IPS DF 6.9 (cell line): ENCODE data around the gene NPM3.
A peak's percentile ranks its signal among the peaks of the same experiment; 100 is the strongest.

Source experiments
- DNase-seq: peaks from one replicate; pipeline ENCODE4 v3.0.0-alpha.2; 2013; ENCODE audit warnings: low read depth, low spot score
- H3K27ac ChIP-seq: one replicate; pipeline ENCODE4 v1.5.1; 2013; ENCODE audit warnings: low read length, control low read depth
- H3K27me3 ChIP-seq: 2 replicates; pipeline ENCODE4 v1.6.1; 2013; ENCODE audit warnings: mild to moderate bottlenecking, low read length; ENCODE audit not compliant: control insufficient read depth, insufficient read depth
- H3K36me3 ChIP-seq: 2 replicates; pipeline ENCODE4 v1.6.1; 2013; ENCODE audit warnings: low read length; ENCODE audit not compliant: control insufficient read depth, insufficient read depth
- H3K4me1 ChIP-seq: 2 replicates; pipeline ENCODE4 v1.6.1; 2013; ENCODE audit warnings: low read length; ENCODE audit not compliant: control insufficient read depth, insufficient read depth
- H3K4me3 ChIP-seq: 2 replicates; pipeline ENCODE4 v1.5.1; 2013; ENCODE audit warnings: mild to moderate bottlenecking, low read length
- H3K9me3 ChIP-seq: 2 replicates; pipeline ENCODE4 v1.6.1; 2013; ENCODE audit warnings: low read length, inconsistent platforms; ENCODE audit not compliant: control insufficient read depth, insufficient read depth
- WGBS: extraction: QIAGEN DNeasy Blood & Tissue Kit; methylation state at CpG from one replicate; pipeline ENCODE4 v1.1.7; 2013; ENCODE audit warnings: mixed read lengths, missing lambda C conversion rate; ENCODE audit not compliant: insufficient read length, insufficient coverage; 5-methylcytosine and 5-hydroxymethylcytosine counted together

NPM3 gene, protein sequence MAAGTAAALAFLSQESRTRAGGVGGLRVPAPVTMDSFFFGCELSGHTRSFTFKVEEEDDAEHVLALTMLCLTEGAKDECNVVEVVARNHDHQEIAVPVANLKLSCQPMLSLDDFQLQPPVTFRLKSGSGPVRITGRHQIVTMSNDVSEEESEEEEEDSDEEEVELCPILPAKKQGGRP

GRCh38 chr10:101782811-101783735 is at the start of gene NPM3:
Gene NPM3 (minus strand): TSS chr10:101783446. CDS start chr10:101783390, 56 bp downstream.
- Histone ChIP-seq H3K36me3 (peaks cover 8% of the 10 kb centered on the region; the same call in 1 of the 2 replicates), H3K9me3 (no peaks in the 10 kb centered on the region), H3K27ac (no peak within 1 kb of the TSS), H3K27me3 (peaks cover 3% of the 10 kb centered on the region; the same call in 1 of the 2 replicates), H3K4me1 (peaks cover 15% of the 10 kb centered on the region), H3K4me3 (peak within 1 kb of the TSS; percentile 98)
- WGBS, result no CpG with 5 or more reads among the region's 57 CpGs
- DNase-seq, result no peak

- no peak overlapping the region for H3K4me3 ChIP-seq
- peaks cover 2% of the 10 kb centered on the region; the same call in 1 of the 2 replicates for H3K4me1 ChIP-seq
- DNase-seq, result no peak
- H3K36me3 ChIP-seq, result no peaks in the 10 kb centered on the region
- no peaks in the 10 kb centered on the region for H3K9me3 ChIP-seq
- no CpG with 5 or more reads among the region's 4 CpGs for WGBS
- no peaks in the 10 kb centered on the region for H3K27me3 ChIP-seq
- H3K27ac ChIP-seq, result no peak overlapping the region
These were observed 49.1 kb upstream of the NPM3 start for GRCh38 chr10:101832325-101832771.

- peak overlapping the region; percentile 36; the same call in 1 of the 2 replicates for H3K4me3 ChIP-seq
- H3K27me3 ChIP-seq, result no peaks in the 10 kb centered on the region
- DNase-seq, result no peak
- no CpG with 5 or more reads among the region's 9 CpGs for WGBS
- H3K27ac ChIP-seq, result no peak overlapping the region
- no peaks in the 10 kb centered on the region for H3K9me3 ChIP-seq
- H3K36me3 ChIP-seq, result no peaks in the 10 kb centered on the region
- H3K4me1 ChIP-seq, result peaks cover 2% of the 10 kb centered on the region; the same call in 1 of the 2 replicates
These were observed 48.0 kb upstream of the NPM3 start for GRCh38 chr10:101831169-101831811.

DNA sequence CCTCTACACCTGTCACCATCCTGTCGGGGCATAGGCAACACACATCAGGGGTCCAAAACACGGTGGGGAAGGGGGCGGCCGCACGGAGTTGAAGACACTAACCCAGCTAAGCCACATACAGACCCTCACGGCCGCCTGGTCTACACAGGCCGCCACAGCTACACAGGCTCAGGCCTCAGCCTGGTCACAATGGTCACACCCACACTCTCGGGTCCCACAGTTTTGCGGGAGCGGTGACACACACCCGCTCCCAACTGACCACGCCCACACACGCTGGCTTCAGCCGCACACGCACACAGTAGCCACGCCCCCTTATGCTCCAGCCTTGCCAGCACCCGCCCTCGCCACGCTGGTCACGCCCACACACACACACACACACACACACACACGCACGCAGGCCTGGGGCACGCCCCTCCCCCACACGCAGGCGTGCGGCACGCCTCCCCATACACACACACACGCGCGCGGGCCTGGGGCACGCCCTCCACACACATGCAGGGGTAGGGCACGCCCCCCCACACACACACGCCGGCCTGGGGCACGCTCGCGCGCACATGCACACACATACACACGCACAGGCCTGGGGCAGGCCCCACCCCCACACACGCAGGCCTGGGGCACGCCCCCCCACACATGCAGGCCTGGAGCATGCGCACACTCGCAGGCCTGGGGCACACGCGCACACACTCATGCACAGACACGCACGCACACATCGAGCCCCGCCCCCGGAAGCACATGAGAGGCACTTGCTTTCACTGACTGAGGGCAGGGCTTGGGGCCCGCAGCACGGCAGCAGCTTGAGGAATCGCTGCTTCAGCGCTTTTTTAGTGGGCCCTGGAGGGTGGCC is 47.3 kb upstream of the NPM3 start:
- Histone ChIP-seq H3K4me3 (peak overlapping the region; percentile 36; the same call in 1 of the 2 replicates), H3K27ac (no peak overlapping the region), H3K4me1 (peaks cover 2% of the 10 kb centered on the region; the same call in 1 of the 2 replicates), H3K27me3 (no peaks in the 10 kb centered on the region), H3K9me3 (no peaks in the 10 kb centered on the region), H3K36me3 (no peaks in the 10 kb centered on the region)
- no CpG with 5 or more reads among the region's 56 CpGs for WGBS
- peak; percentile 60 for DNase-seq

GRCh38 chr10:101829561-101830315 is 46.5 kb upstream of the NPM3 start:
- Histone ChIP-seq H3K9me3 (no peaks in the 10 kb centered on the region), H3K4me1 (peaks cover 2% of the 10 kb centered on the region; the same call in 1 of the 2 replicates), H3K4me3 (peak overlapping the region; percentile 36; the same call in 1 of the 2 replicates), H3K27me3 (no peaks in the 10 kb centered on the region), H3K36me3 (no peaks in the 10 kb centered on the region), H3K27ac (no peak overlapping the region)
- WGBS, result no CpG with 5 or more reads among the region's 31 CpGs
- peak; percentile 37 for DNase-seq

DNA sequence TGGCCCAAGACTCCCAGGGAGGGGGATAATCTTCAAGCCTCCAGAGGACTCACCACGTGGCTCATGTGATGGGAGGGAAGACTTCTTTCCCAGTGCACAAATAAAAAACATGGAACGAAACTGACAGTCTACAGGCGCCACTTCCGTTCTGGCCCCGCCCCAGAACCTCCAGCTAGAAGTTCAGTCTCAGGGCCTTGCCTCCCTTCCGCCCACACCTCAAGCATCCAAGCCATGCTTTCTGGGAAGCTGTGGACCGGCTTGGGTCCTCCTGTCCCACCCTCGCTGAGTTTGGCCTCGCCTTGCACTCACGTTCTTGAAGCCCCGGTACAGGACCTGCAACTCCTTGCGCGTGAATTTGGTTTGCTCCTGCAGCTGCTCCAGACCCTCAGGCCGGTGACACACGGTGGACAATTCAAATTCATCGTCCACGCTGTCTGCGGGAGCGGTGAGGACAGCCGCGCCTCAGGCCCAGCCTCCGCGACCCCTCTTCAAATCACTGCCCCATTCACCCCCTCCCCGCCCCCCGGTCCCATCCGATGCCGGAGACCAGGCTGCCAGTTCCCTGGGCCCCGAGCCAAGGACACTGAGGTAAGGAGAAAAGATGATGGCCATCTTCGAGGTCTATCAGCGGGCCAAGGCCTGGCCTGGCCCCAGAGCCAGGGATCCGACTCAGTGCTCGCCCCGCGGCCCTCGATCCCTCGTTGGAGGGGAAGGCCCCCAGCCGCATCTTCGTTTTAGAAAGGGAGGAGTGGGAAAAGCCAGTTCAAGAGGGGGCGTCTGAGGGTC is 45.7 kb upstream of the NPM3 start:
- Histone ChIP-seq H3K9me3 (no peaks in the 10 kb centered on the region), H3K4me1 (peaks cover 2% of the 10 kb centered on the region; the same call in 1 of the 2 replicates), H3K36me3 (no peaks in the 10 kb centered on the region), H3K27me3 (no peaks in the 10 kb centered on the region), H3K4me3 (peak overlapping the region; percentile 8; the same call in 1 of the 2 replicates), H3K27ac (no peak overlapping the region)
- no peak for DNase-seq
- WGBS, result no CpG with 5 or more reads among the region's 39 CpGs

DNA sequence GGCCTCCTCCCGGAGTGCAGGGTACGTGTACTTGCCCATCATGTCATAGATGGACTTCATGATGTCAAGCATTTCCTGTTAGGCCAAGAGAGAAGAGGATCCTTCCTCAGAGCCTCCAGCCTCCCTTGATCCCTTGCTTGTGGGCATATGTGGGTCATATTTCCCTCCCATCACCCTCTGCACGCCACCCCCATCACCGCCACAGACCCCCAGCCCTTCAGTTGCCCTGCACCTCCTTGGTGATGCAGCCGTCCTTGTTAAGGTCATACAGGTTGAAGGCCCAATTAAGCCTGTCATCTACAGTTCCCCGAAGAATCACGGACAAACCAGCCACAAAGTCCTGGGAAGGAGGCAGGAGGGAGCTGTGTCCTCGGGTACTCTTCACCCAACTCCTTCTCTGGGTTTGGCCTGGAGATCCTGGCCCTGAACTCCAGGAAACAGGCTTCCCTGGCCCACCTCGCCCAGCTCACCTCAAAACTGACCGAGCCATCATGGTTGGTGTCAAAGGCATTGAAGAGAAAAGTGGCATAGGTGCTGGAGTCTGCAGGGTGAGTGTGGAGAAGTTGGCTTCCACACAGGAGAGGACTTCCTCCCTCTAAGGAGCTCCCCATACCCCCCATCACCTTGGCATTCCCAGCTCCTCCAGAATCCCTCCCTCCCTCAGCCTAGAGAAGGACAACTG is 44.8 kb upstream of the NPM3 start:
- no peak for DNase-seq
- H3K36me3 ChIP-seq, result no peaks in the 10 kb centered on the region
- no CpG with 5 or more reads among the region's 10 CpGs for WGBS

GRCh38 chr10:101826852-101827434 is 43.7 kb upstream of the NPM3 start:
- Histone ChIP-seq H3K27ac (no peak overlapping the region), H3K4me3 (no peak overlapping the region), H3K4me1 (peaks cover 2% of the 10 kb centered on the region; the same call in 1 of the 2 replicates), H3K36me3 (no peaks in the 10 kb centered on the region), H3K27me3 (no peaks in the 10 kb centered on the region), H3K9me3 (no peaks in the 10 kb centered on the region)
- WGBS, result no CpG with 5 or more reads among the region's 5 CpGs
- DNase-seq, result no peak

More for the DNA sequence above, 44.8 kb upstream of the NPM3 start:
- Histone ChIP-seq H3K4me3 (no peak overlapping the region), H3K4me1 (peaks cover 2% of the 10 kb centered on the region; the same call in 1 of the 2 replicates), H3K27me3 (no peaks in the 10 kb centered on the region), H3K9me3 (no peaks in the 10 kb centered on the region), H3K27ac (no peak overlapping the region)
